ENCODE data around the gene GTPBP3.

The GTPBP3 gene

DNA sequence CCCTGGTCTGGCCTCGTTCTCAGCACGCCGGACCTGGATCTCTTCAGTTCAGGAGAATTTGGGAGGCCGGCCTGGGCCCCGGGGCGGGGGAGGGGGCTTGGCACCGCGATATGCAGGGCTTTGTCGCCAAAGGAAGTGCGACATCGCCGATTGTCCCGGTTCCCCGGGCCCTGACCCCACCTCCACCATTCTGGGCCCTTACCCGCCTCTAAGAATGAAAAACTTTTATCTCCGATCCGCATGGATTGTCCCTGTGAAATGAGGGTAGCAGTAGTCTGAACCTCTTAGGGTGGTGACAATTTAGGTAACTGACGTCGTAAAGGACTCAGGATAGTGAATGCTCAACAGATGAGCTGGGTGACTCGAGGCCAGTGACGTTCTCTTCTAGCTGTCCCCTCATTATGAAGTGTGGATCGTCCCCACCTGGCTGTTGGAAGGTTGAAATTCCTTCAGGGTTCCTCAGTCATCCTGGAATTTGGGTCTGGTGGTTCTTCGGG lies 27.3 kb upstream of the GTPBP3 start:
- DNase-seq (ENCODE audit: low spot score) = no peak
- TF ChIP-seq, protein P1, sequence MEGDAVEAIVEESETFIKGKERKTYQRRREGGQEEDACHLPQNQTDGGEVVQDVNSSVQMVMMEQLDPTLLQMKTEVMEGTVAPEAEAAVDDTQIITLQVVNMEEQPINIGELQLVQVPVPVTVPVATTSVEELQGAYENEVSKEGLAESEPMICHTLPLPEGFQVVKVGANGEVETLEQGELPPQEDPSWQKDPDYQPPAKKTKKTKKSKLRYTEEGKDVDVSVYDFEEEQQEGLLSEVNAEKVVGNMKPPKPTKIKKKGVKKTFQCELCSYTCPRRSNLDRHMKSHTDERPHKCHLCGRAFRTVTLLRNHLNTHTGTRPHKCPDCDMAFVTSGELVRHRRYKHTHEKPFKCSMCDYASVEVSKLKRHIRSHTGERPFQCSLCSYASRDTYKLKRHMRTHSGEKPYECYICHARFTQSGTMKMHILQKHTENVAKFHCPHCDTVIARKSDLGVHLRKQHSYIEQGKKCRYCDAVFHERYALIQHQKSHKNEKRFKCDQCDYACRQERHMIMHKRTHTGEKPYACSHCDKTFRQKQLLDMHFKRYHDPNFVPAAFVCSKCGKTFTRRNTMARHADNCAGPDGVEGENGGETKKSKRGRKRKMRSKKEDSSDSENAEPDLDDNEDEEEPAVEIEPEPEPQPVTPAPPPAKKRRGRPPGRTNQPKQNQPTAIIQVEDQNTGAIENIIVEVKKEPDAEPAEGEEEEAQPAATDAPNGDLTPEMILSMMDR (IDR thresholded peaks at IDR 0.05; ENCODE audit: extremely low read depth, insufficient read depth, missing control alignments) = no peak
- in situ Hi-C loops (cut with MboI; ENCODE audit: low pct_unique_long_range_greater_than_20kb, low sequenced_read_pairs, unreplicated experiment) = no loop called here

DNA sequence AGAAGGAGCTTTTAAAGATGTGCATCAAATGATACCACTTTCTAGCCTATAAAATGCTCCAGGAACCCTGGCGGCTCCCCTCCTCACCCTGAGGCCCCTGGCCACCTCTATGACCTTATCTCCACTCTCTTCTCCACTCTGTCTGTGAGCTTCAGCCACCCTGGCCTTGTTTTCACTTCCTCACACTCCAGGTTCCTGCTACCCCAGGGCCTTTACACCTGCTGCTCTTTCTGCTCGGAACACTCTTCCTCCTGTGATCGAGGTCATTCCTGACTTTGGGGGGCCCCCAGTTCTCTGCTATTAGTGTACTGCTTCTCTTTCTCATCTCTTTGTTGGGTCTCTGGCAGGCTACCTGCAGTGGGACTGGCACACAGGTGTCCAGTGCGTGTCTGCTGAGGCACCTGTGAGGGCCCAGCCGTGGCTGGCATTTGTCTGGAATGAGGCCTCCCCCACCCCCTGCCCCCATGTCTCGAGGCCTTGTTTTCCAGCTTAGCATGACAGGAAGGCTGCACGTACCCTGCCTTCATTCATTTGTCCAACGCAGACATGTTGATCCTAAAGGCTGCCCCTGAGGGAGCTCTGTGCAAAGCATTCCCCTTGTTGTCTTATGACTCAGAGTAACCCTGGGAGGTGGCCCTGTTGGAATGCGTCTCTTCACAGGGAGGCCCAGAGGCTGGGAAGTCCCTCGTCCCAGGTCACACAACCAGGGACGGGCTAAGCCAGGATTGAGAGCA lies 25.7 kb upstream of the GTPBP3 start:
- no peak for DNase-seq (ENCODE audit: low spot score)
- in situ Hi-C loops (cut with MboI; ENCODE audit: low pct_unique_long_range_greater_than_20kb, low sequenced_read_pairs, unreplicated experiment) = no loop called here

DNA sequence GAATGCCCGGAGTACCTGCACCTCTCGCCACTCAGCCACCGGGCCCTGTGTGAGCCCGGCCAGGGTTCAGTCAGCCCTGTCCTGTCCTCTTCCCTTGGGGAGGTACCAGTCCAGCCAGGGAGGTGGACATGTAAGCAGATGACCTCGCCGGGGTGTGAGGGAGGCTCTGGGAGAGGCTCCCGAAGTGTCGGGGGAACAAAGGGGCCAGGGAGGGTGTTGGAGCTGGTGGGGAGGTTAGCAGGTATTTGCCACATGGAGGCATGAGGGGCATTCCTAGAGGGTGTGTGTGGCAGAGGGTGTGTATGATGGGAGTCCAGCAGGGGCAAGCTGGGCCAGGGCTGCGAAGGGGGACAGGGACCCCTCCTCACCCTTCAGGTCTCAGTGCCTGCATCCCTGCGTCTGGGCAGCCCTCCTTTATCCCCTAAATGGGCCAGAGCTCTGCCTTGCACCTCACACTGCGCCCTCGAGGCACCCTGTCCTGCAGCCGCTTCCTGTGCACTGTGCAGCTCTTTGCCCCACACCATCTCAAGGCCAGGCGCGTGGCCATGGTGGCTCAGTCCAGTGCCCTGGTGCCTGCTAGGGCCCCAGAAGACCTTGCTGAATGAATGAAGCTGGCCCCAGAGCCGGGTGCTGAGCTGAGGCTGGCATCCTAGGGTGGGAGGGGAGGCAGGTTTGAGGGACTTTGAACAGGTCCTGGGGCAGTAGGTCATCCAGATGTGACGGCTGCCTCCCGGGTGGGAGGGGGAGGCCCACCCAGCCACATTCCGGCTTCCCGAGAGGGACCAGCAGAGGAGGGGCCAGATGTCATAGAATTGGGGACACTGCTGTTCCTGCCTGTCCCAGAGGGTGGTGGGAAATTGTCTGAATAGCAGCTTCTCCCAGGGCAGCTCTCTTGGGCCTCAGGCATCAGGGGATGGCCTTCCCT lies 24.9 kb upstream of the GTPBP3 start:
- in situ Hi-C loops (cut with MboI; ENCODE audit: low pct_unique_long_range_greater_than_20kb, low sequenced_read_pairs, unreplicated experiment) = no loop called here
- TF ChIP-seq, protein P1 (IDR thresholded peaks at IDR 0.05; ENCODE audit: extremely low read depth, insufficient read depth, missing control alignments) = no peak

More for the DNA sequence above, 25.7 kb upstream of the GTPBP3 start:
- TF ChIP-seq, protein P1 (IDR thresholded peaks at IDR 0.05; ENCODE audit: extremely low read depth, insufficient read depth, missing control alignments) = no peak

DNA sequence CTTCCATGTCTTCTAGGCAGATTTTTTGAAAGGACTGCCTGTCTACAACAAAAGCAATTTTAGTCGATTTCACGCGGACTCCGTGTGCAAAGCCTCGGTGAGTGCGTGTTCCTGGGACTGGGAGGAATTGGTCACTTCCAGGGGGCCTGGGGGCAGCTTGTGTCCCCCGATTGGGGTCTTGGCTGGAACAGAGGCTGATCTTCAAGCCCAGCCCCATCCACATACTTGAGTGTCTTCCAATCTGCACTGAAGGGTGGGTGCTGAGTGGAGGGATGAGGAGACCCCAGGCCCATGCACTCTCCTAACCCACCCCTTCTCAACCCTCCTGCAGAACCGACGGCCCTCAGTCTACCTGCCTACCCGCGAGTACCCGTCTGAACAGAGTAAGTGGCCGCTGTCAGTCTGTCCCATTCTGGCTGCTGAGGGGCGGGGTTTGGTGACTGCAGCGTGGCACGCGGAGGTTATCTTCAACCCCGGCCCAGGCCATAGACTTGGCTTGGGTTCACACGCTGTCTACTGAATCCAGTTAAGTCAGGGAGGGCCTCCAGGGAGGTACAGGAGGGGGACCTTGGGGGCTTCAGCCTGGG lies 23.3 kb upstream of the GTPBP3 start:
- in situ Hi-C loops (cut with MboI; ENCODE audit: low pct_unique_long_range_greater_than_20kb, low sequenced_read_pairs, unreplicated experiment) = no loop called here
- TF ChIP-seq, protein P1 (IDR thresholded peaks at IDR 0.05; ENCODE audit: extremely low read depth, insufficient read depth, missing control alignments) = no peak
- no peak for DNase-seq (ENCODE audit: low spot score)

More for the DNA sequence above, 24.9 kb upstream of the GTPBP3 start:
- no peak for DNase-seq (ENCODE audit: low spot score)

DNA sequence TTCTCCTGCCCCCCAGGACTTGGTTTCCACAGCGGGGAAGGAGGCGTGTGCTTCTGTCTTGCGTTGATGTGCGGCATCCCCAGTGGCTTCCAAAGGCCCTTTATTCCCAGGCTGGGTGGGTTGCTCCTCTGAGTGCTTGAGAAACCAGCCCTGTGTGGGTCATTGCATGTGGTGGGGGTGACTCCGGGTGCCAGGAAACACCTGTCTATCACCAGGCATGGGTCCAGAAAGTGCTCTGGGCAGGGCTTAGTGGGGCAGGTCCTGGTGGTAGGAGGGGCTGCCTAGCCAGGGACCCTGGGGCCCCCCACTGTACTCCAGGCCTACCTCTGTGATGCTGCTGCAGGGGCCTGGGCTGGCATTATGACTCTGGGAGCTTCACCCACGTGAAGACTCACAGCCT lies 18.4 kb upstream of the GTPBP3 start:
- TF ChIP-seq, protein P1 (IDR thresholded peaks at IDR 0.05; ENCODE audit: extremely low read depth, insufficient read depth, missing control alignments) = no peak
- in situ Hi-C loops (cut with MboI; ENCODE audit: low pct_unique_long_range_greater_than_20kb, low sequenced_read_pairs, unreplicated experiment) = no loop called here
- DNase-seq (ENCODE audit: low spot score) = no peak

Measured in GM13977 (cell line).